Lung microvascular endothelial cell (primary cell): Measurements from ENCODE around the gene TTC12. TPM values are rescaled to one million over a fixed set of nuclear protein-coding genes. Genes with fewer than 3 reads are reported as not detected.

Experiments used
- DNase-seq, 2 donors: peaks; one replicate each; pipeline versions ENCODE4 v3.0.0 to v3.0.0-alpha.2; 2010; ENCODE audit warnings: low read depth in 2 of 2
- total RNA-seq: library from RNA; depleted of rRNA; stranded (reverse); fragments of >200 nt; gene quantifications from 2 replicates; pipeline ENCODE4 v1.2.1, GENCODE V29; 2014

Gene TTC12
- total RNA-seq: 1.6 and 2.6 TPM in 2 replicates

GRCh38 chr11:113314389-113315301, at the start of gene TTC12:
Gene TTC12, plus strand, starts transcription at chr11:113314583. Its CDS starts 1,675 bp downstream, at chr11:113316258.
- DNase-seq: peak; percentile 88 to 90

GRCh38 chr11:113265362-113265761, 49.0 kb upstream of the TTC12 start:
- no peak for DNase-seq

- DNase-seq: no peak
Observed at GRCh38 chr11:113267493-113267892, 46.9 kb upstream of the TTC12 start.

- no peak for DNase-seq
Observed at GRCh38 chr11:113269096-113269495, 45.3 kb upstream of the TTC12 start.

- DNase-seq: no peak
Observed at GRCh38 chr11:113269636-113270035, 44.7 kb upstream of the TTC12 start.

GRCh38 chr11:113270080-113270479, 44.3 kb upstream of the TTC12 start:
- DNase-seq: no peak

- DNase-seq: no peak
Observed at GRCh38 chr11:113271551-113272245, 42.7 kb upstream of the TTC12 start.

- no peak for DNase-seq
Observed at GRCh38 chr11:113272281-113272680, 42.1 kb upstream of the TTC12 start.

GRCh38 chr11:113272927-113273615, 41.3 kb upstream of the TTC12 start:
- no peak for DNase-seq

GRCh38 chr11:113273720-113274119, 40.7 kb upstream of the TTC12 start:
- no peak for DNase-seq

GRCh38 chr11:113274713-113275582, 39.4 kb upstream of the TTC12 start:
- no peak for DNase-seq

GRCh38 chr11:113275602-113276001, 38.8 kb upstream of the TTC12 start:
- no peak for DNase-seq

GRCh38 chr11:113276466-113276865, 37.9 kb upstream of the TTC12 start:
- DNase-seq: no peak

- no peak for DNase-seq
Observed at GRCh38 chr11:113277907-113278306, 36.5 kb upstream of the TTC12 start.

- no peak for DNase-seq
Observed at GRCh38 chr11:113278481-113278880, 35.9 kb upstream of the TTC12 start.

- DNase-seq: no peak
Observed at GRCh38 chr11:113278925-113279324, 35.5 kb upstream of the TTC12 start.

- DNase-seq: no peak
Observed at GRCh38 chr11:113279591-113279990, 34.8 kb upstream of the TTC12 start.

GRCh38 chr11:113281052-113281725, 33.2 kb upstream of the TTC12 start:
- DNase-seq: no peak

GRCh38 chr11:113282898-113283437, 31.4 kb upstream of the TTC12 start:
- DNase-seq: no peak

GRCh38 chr11:113283881-113284280, 30.5 kb upstream of the TTC12 start:
- DNase-seq: no peak
